Natural killer cell (primary cell): ENCODE data around the gene SNX7. TPM values are rescaled to one million over a fixed set of nuclear protein-coding genes. Genes with fewer than 3 reads are reported as not detected.

ENCODE experiments used
- ATAC-seq, 3 donors: fragments of 150-1000 bp in 2 of 3; fragments of 200-7000 bp in 1 of 3; cut with Tn5 transposase; 1 replicate in 1 of 3; 2 replicates in 2 of 3; pipeline ENCODE4 v1.10.0; 2021; ENCODE audit warnings: mild to moderate bottlenecking in 2 of 3, moderate library complexity in 2 of 3
- DNase-seq, 2 donors: peaks; one replicate each; pipeline versions ENCODE4 v3.0.0 to v3.0.0-alpha.2; 2013 to 2021; ENCODE audit warnings: mixed read lengths in 1 of 2
- H3K27ac ChIP-seq: one replicate; pipeline ENCODE4 v1.5.1; 2013; ENCODE audit warnings: mild to moderate bottlenecking, low read length
- H3K27me3 ChIP-seq: one replicate; pipeline ENCODE4 v1.6.1; 2013; ENCODE audit warnings: low read length; ENCODE audit not compliant: control insufficient read depth, insufficient read depth
- H3K36me3 ChIP-seq: one replicate; pipeline ENCODE4 v1.6.1; 2013; ENCODE audit warnings: low read length; ENCODE audit not compliant: control insufficient read depth, insufficient read depth
- H3K4me1 ChIP-seq: one replicate; pipeline ENCODE4 v1.6.1; 2013; ENCODE audit warnings: low read length; ENCODE audit not compliant: control insufficient read depth, insufficient read depth
- H3K4me3 ChIP-seq: one replicate; pipeline ENCODE4 v1.5.1; 2013; ENCODE audit warnings: low read length
- H3K9me3 ChIP-seq: one replicate; pipeline ENCODE4 v1.6.1; 2013; ENCODE audit warnings: low read length; ENCODE audit not compliant: control insufficient read depth, insufficient read depth
- H3K27ac Mint-ChIP-seq, 2 donors: one replicate each; pipeline ENCODE4 v1.8.0; 2022; ENCODE audit warnings: mild to moderate bottlenecking in 2 of 2, mixed read lengths in 2 of 2, moderate library complexity in 1 of 2
- H3K27me3 Mint-ChIP-seq, 2 donors: one replicate each; pipeline ENCODE4 v1.8.0; 2022; ENCODE audit warnings: low read depth in 2 of 2, mixed read lengths in 2 of 2
- H3K36me3 Mint-ChIP-seq: one replicate; pipeline ENCODE4 v1.8.0; 2022; ENCODE audit warnings: mixed read lengths
- H3K4me1 Mint-ChIP-seq, 2 donors: one replicate each; pipeline ENCODE4 v1.8.0; 2022; ENCODE audit warnings: mixed read lengths in 2 of 2
- H3K4me3 Mint-ChIP-seq: one replicate; pipeline ENCODE4 v1.8.0; 2022; ENCODE audit warnings: mild to moderate bottlenecking, moderate library complexity, mixed read lengths
- H3K9me3 Mint-ChIP-seq, 2 donors: one replicate each; pipeline ENCODE4 v1.8.0; 2022; ENCODE audit warnings: mixed read lengths in 2 of 2
- WGBS: methylation state at CpG from one replicate; pipeline ENCODE4 v1.1.7; 2013; ENCODE audit warnings: missing lambda C conversion rate; ENCODE audit not compliant: insufficient coverage; 5-methylcytosine and 5-hydroxymethylcytosine counted together
- intact Hi-C: fragments of 100-400 bp; cut with micrococcal nuclease; formaldehyde crosslinking; loops from one replicate; pipeline ENCODE4 v1.14.2; 2022
- total RNA-seq, 4 donors: library from RNA; stranded (reverse); fragments of 120-200 nt in 1 of 4; gene quantifications; one replicate each; pipeline versions ENCODE4 v1.2.3 to v1.2.4, GENCODE V29; 2013 to 2022
- TF ChIP-seq, protein P1 (sequence below): fragments of 200-600 bp; IDR thresholded peaks from one replicate; pipeline ENCODE4 v1.8.0; 2022; ENCODE audit warnings: antibody characterized with exemption

The SNX7 gene
- total RNA-seq, 3 donors from 2014 or later (not counting 1 experiment from before 2014, with no cell fraction given), result 0.14 to 0.93 TPM; not detected in 1

DNA sequence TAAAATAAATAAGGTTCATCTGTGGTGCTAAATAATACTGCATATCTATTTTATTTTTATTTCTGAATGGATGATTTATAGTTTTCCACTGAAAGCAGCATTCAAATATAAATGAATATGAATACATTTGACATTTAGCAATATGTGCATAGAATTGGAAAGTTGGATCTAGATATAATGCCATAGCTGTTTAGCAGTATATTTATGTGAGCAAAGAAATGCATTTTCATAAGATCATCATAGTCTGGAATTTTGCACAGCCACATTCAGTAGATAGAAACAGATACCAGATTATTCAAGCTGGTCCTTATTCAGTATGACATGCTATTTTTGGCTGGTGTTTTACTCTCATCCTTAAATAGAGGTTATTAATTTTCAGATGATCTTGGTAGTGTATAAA lies 46.0 kb downstream of the SNX7 start:
- ATAC-seq (no peak), DNase-seq (no peak)
- Mint-ChIP-seq H3K36me3 (no peaks in the 10 kb centered on the region), H3K4me1 (no peaks in the 10 kb centered on the region), H3K27me3 (no peaks in the 10 kb centered on the region), H3K9me3 (peaks cover 6 to 10% of the 10 kb centered on the region in 2 donors), H3K27ac (no peak overlapping the region), H3K4me3 (no peak overlapping the region)
- no peaks in the 10 kb centered on the region for H3K27me3 ChIP-seq
- no peaks in the 10 kb centered on the region for H3K9me3 ChIP-seq
- TF ChIP-seq, protein P1, sequence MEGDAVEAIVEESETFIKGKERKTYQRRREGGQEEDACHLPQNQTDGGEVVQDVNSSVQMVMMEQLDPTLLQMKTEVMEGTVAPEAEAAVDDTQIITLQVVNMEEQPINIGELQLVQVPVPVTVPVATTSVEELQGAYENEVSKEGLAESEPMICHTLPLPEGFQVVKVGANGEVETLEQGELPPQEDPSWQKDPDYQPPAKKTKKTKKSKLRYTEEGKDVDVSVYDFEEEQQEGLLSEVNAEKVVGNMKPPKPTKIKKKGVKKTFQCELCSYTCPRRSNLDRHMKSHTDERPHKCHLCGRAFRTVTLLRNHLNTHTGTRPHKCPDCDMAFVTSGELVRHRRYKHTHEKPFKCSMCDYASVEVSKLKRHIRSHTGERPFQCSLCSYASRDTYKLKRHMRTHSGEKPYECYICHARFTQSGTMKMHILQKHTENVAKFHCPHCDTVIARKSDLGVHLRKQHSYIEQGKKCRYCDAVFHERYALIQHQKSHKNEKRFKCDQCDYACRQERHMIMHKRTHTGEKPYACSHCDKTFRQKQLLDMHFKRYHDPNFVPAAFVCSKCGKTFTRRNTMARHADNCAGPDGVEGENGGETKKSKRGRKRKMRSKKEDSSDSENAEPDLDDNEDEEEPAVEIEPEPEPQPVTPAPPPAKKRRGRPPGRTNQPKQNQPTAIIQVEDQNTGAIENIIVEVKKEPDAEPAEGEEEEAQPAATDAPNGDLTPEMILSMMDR, result no peak
- H3K4me1 ChIP-seq, result no peaks in the 10 kb centered on the region
- intact Hi-C loops, result no loop called here
- no peak overlapping the region for H3K4me3 ChIP-seq
- H3K27ac ChIP-seq, result no peak overlapping the region
- H3K36me3 ChIP-seq, result no peaks in the 10 kb centered on the region

DNA sequence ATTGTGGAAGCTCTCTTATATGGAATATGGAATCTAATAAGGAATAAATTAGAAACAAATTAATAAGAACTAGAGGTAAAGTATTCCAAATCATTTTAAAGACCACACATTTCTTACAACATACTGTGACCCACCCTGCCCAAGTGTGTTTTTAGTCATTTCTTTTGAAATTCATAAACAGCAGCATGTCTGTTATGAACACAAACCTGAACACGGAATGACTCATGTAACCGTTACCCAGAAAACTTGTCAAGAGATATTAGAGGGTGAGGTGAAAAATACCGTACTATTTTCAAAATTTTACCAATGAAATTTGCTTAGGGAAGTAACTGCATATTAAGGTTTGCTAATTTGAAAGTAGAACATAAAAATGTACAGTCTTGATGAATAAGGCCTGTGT lies 48.4 kb downstream of the SNX7 start:
- Histone ChIP-seq H3K27me3 (no peaks in the 10 kb centered on the region), H3K36me3 (no peaks in the 10 kb centered on the region), H3K9me3 (no peaks in the 10 kb centered on the region), H3K27ac (no peak overlapping the region), H3K4me3 (no peak overlapping the region), H3K4me1 (no peaks in the 10 kb centered on the region)
- TF ChIP-seq, protein P1, result no peak
- ATAC-seq (no peak), DNase-seq (no peak)
- Mint-ChIP-seq H3K27me3 (no peaks in the 10 kb centered on the region), H3K4me1 (no peaks in the 10 kb centered on the region), H3K36me3 (no peaks in the 10 kb centered on the region), H3K9me3 (peaks cover 8 to 13% of the 10 kb centered on the region in 2 donors), H3K4me3 (no peak overlapping the region), H3K27ac (no peak overlapping the region)
- intact Hi-C loops, result no loop called here
- 96% methylated on average over 3 of the region's 3 CpGs for WGBS

DNA sequence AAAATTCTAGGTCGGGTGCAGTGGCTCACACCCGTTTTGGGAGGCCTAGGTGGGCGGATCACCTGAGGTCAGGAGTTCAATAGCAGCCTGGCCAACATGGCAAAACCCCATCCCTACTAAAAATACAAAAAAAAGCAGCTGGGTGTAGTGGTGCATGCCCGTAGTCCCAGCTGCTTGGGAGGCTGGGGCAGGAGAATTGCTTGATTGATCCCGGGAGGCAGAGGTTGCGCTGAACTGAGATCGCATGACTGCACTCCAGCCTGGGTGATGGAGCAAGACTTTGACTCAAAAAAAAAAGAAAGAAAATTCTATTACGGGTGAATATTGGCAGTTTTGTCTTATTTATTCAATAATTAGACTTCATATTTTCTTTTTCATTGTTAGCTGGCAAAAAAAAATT lies 62.1 kb downstream of the SNX7 start:
- Mint-ChIP-seq H3K9me3 (peaks cover 0 to 4% of the 10 kb centered on the region in 2 donors), H3K4me3 (no peak overlapping the region), H3K4me1 (no peaks in the 10 kb centered on the region), H3K36me3 (no peaks in the 10 kb centered on the region), H3K27me3 (no peaks in the 10 kb centered on the region), H3K27ac (no peak overlapping the region)
- Histone ChIP-seq H3K9me3 (no peaks in the 10 kb centered on the region), H3K4me3 (no peak overlapping the region), H3K27ac (no peak overlapping the region), H3K4me1 (no peaks in the 10 kb centered on the region), H3K27me3 (no peaks in the 10 kb centered on the region), H3K36me3 (no peaks in the 10 kb centered on the region)
- TF ChIP-seq, protein P1, result no peak
- no peak for ATAC-seq
- DNase-seq, result no peak
- WGBS, result 81% methylated on average over 4 of the region's 8 CpGs
- intact Hi-C loops, result no loop called here

DNA sequence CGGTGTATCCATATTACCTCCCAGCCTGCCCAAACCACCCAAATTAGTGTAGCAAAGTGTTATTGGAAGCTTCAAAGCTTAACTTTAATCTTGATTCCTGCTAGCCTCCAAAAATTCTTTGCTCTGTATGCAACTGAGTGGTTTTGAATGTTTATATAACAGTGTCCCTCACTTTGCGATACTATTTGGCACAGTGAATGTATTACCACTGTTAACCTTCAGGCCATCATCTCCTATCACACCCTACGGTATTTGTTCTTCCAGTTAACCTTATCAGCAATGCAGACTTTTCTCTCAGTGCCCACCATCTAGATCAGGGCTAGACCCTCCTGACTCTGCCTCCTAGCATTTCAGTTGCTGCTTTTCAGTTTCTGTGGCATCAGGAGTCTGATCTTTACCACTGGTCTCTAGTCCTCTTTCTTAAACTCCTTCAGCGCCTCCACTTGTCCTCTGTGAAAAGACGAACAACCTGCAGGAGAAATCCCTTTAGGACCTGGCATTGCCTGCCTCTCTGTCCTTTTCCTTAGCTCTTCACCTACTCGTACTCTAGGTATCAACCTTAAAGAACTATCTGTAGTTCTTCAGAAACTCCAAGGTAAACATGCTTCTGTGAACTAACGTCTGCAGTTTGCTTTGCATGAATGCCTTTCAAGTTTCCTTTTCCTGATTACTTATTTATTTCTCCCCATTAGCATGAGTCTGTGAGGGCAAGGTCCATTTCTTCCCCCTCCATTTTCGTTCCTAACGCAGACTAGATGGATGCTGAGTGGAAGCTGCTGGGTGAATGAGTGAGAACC lies 71.7 kb downstream of the SNX7 start:
- H3K27me3 ChIP-seq, result no peaks in the 10 kb centered on the region
- H3K9me3 Mint-ChIP-seq, result peaks cover 2 to 4% of the 10 kb centered on the region in 2 donors
- DNase-seq, result no peak
- no peaks in the 10 kb centered on the region for H3K36me3 Mint-ChIP-seq
- H3K27ac ChIP-seq, result no peak overlapping the region
- no peak overlapping the region for H3K4me3 Mint-ChIP-seq
- H3K27ac Mint-ChIP-seq, result no peak overlapping the region
- TF ChIP-seq, protein P1, result no peak
- H3K4me1 ChIP-seq, result no peaks in the 10 kb centered on the region
- no peaks in the 10 kb centered on the region for H3K36me3 ChIP-seq
- ATAC-seq, result no peak
- peaks cover 0 to 2% of the 10 kb centered on the region in 2 donors for H3K27me3 Mint-ChIP-seq
- intact Hi-C loops, result no loop called here
- H3K4me3 ChIP-seq, result no peak overlapping the region
- no peaks in the 10 kb centered on the region for H3K4me1 Mint-ChIP-seq
- 86% methylated on average over 8 of the region's 9 CpGs for WGBS
- no peaks in the 10 kb centered on the region for H3K9me3 ChIP-seq
